DMS53 (cell line): ENCODE results near the gene TBC1D32.
"Not testable (repeated sequence)": the region's sequence is repeated elsewhere in the genome, so short reads cannot be mapped to it uniquely, and the experiment has no call there.

Experiments used
- DNase-seq: peaks from one replicate; lab custom pipeline; 2025; lab: John Stamatoyannopoulos, UW

The TBC1D32 gene

DNA sequence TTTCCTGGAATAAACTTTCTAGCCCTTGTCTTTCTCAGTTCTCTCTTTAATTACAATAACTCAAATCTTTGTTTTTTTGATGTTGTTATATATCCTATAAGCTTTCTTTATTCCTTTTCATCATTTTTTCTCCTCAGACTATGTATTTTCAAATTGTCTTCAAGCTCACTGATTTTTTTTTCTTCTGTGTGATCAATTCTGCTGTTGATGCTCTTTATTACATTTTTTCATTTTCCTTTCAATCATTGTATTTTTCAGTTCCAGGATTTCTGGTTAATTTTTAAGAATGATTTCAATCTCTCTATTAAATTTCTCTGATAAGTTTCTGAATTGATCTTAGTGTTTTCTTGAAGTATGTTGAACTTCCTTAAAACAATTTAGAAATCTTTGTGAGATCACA is 209.7 kb downstream of the TBC1D32 start:
- no peak for DNase-seq

DNA sequence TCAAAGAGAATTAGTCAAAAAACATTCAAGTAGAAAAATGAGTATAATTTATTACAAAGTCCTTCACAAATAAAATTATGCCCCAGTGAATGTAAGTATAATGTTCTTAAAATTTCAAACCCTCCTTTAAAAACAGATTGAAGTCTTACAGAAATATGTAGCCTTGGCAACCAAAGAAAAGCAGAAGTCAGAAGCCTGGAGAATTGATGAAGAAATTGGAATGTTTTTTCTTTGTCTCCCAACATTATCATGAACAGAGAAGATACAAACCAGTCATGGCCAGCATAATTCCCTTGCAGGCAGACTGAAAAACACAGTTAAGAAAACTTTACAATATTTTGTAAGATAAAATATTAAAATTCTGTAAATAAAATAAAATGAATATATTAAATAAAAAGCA is 221.9 kb downstream of the TBC1D32 start:
- no peak for DNase-seq

DNA sequence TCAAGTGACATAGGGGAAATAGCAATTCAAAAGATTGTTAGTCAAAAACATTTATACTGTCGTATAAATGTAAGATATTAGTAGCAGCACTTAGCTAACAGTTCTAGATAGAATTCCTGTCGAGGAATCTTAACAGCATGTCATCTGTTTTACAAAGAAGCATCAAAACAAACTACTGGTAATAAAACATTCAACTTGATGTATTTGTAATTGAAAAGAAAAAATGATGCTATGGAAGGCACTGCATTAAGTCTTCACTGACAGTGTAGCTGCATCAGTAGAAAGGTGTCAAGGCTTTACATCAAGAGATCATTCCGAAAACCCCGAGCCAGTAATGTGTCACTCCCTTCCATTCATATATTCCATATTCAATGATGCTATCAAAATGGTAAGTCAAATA is 223.5 kb downstream of the TBC1D32 start:
- no peak for DNase-seq

DNA sequence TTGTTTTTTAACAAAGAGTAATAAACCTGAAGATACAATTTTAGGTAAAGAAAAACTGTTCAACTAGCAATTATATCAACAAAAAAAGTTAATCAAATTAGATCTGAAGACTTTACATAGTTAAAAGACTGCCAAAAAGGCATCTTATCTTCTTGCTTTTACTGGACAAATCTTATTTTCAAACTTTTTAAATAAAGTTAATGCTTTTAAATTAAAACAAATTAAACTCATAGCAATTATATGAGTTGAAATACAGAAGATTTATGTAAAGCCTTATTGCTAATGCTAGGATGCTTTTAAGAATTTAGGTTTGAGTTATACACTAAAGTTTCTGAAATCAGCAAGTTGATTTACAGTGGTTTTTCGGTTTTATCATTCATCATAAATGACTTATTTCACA is 227.3 kb downstream of the TBC1D32 start:
- DNase-seq: no peak

DNA sequence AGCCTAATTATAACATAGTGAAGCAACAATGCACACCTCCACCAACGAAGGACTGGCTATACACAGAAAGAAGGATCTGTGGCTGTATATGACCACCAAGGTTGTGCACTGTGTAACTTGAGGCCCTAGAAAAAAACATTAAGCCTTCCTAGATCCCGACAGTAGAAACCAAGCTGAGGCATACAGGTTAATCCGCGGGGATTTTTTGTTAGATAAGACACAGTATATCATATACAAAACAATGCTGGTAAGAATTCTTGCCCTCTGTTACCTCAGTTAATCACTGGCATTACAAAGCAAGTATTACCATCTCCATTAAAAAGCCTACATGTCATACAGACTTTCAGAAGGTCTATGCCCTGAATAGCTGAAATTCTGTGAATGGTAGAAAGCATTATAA is 228.8 kb downstream of the TBC1D32 start:
- no peak for DNase-seq

DNA sequence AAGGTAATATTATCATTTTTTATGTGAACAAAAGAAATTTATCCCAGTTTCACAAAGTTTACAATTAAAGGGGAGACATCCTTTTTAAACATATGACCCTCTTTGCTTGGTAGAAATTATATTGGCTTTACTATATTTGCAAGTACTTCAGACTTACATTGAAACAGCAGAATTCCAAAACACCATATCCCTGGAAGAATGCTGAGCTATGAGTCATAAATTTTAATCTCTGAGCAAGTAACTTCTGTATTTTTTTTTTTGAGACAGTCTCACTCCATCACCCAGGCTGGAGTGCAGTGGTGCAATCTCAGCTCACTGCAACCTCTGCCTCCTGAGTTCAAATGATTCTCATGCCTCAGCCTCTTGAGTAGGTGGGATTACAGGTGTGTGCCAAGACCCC is 240.4 kb downstream of the TBC1D32 start:
- DNase-seq: no peak

DNA sequence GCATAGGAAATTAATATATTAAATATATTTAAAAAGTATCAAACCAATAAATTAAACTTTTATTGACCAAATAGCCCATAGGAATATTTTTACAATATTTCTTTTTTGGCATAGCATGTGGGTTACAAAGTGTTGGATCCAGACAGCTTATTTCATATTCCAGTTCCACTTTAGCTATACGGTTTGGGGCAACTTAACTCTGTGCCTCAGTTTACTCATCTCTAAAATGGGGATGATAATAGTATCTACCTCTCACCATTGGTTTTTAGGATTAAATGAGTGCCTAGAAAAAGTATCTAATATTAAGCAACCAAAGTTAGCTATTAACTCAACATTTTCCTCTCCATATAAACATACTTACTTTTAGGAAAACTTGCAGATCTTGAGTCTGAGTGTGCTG is 243.8 kb downstream of the TBC1D32 start:
- DNase-seq: no peak

DNA sequence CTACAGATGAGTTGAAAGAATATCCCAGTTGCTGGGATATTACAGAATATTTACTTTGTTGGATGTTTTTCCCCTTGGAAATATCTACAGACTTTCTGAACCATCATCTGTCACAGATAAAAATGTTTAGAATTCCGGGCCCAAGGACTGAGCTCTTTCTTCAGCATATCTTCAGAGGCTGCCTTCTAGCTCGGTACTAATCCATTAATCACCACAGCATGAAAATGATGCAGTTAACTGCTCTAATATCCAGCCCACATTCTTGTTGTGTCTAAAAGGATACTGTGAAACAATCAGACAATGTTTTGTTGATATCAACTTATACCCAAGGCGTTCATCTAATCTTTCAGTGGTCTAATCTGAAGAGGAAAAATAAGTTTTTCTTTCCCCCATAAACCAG is 247.4 kb downstream of the TBC1D32 start:
- DNase-seq: no peak

DNA sequence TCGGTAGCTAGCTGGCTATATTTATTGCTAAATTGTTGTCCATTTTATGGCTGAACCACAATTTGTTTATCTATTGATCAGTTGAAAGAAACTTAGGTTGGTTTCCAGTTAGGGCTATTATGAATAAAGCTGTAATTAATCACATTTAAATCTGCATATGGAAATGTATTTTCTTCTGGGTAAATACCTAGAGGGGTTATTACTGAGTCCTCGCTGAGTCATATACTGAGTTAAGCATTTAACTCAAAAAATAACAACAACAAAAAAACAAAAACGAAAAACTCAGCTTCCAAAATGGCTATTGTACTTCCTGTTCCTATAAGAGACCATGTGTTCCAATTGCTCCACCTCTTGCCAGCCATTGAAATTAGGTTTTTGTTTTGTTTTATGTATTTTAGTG is 258.2 kb downstream of the TBC1D32 start:
- no peak for DNase-seq

DNA sequence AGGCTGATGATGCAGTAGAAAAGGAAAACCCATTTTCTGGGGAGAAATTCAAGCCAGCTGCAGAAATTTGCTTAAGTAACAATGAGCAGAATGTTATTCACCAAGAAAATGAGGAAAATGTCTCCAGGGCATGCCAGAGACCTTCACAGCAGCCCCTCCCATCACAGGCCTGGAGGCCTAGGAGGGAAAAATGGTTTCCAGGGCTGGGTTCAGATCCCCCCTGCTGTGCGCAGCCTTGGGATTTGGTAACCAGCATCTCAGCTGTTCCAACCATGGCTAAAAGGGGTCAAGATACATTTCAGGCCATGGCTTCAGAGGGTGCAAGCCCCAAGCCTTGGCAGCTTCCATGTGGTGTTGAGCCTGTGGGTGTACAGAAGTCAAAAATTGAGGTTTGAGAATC is 265.5 kb downstream of the TBC1D32 start:
- not testable (repeated sequence) for DNase-seq

DNA sequence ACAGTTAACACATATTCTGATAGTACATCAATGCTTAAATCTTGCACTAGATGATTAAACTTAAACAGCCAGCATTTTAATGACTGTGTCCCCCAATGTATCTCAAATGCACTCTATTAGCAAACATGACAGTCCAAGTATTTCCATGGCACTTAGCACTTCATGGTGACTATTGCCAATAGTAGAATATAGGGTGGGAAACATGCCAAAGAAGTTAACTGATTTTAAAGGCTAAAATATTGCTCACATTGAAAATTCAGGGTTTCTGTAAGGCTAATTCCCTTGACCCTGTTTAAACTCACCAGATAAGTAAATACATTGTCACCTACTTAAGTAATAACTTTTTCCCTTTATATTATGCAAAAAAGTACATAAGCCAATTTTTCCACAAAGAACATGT is 266.9 kb downstream of the TBC1D32 start:
- DNase-seq: no peak

DNA sequence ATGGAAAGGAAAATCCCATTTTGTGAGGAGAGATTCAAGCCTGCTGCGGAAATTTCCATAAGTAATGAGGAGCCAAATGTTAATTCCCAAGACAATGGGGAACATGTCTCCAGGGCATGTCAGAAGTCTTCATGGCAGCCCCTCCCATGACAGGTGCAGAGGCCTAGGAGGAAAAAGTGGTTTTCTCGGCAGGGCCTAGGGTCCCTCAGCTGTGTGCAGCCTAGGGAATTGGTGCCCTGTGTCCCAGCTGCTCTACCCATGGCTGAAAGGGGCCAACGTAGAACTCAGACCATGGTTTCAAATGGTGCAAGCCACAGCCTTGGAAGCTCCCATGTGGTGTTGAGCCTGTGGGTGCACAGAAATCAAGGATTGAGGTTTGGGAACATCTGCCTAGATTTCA is 269.9 kb downstream of the TBC1D32 start:
- no peak for DNase-seq

DNA sequence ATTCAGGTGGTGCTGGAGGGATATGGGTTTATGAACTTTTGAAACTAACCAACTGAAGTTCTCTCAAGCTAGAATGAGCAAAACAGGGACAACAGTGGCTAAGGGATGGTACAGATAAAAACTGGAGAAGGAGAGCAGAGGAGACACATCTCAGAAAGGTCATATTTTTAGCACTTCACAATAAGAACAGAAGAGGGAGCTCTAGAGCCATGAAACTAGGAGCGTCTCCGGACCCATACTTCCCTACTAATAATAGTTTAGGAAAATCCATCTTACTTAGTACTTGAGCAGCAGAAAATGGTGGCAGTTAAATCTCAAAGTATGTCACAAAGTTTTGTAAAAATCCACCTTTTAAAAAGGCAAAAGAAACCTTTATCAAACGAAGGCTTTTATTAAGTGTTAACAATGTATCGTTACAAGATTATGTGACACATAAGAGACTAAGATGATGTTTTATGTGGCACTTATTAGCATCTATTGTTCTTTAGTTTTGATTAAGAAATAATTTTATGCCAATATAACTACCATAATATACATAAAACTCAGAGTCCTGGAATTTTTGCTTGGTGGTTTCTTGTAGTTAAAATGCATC is 278.6 kb downstream of the TBC1D32 start:
- DNase-seq: peak; percentile 62

DNA sequence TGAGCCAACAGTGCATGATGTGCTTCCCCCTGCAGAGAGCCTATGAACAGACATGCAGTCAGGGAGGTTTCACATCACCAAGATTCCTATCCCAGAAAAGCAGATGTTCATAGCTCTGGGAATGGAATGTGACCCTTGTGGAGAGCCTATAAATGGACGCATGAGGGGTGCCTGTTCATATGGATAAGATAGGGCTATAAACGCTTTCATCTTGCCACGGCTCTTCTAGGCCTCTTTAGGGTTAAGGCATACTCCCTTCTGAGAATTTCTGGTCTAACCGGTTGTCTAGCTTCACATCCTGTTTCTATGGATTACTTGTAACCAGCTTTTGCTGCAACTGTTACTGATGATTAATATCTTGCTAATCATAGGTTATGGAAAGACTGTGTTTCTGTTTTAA is 285.7 kb downstream of the TBC1D32 start:
- DNase-seq: peak; percentile 56

DNA sequence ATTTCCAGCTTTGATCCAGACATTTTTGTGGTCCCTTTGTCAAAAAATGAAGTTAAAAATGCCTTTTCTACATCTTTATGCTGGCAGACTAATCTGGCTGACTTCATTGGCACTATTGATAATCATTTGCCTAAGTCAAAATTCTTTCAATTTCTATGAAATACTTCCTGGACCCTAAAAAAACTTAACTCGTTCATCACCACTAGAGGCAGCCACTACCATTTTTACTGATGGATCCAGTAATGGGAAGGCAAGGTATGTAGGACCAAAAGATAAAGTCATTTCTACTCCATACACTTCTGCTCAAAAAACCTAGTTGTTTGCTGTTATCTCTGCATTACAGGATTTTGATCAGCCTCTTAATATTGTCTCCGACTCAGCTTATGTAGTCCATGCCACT is 289.4 kb downstream of the TBC1D32 start:
- DNase-seq: peak; percentile 4

DNA sequence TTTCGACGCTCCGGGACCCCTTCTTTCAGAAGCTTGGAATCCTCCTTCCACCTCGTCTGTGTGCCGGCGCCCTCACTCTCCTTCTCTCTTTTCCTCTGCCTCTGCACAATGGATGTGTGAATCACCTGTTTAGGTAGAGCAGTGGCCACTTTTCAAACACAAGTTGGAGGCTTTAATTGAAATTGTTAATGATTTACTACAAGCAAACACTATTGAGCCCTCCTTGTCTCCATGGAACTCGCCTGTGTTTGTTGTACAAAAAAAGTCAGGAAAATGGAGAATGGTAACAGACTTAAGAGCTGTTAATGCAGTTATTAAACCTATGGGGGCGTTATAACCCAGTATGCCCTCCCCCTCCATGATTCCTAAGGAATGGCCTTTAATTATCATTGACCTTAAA is 290.6 kb downstream of the TBC1D32 start:
- DNase-seq: peak; percentile 91

DNA sequence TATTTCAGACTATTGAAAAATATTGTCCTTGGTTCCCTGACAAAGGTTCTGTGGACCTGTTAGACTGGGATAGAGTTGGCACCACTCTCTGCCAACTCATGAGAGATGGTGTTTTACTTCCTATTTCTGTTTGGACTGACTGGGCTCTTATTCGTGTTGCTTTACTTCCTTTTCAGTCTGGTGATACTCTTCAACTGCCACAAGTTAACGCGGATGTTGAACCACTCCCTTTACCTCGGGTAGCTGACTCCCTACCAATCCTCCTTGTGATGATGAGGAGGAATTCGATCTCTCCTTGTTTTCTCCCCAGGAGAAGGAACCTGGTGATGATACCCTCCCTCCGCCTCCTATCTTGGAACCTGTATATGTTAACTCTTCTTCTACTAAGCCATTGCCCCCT is 291.1 kb downstream of the TBC1D32 start:
- peak; percentile 71 for DNase-seq

DNA sequence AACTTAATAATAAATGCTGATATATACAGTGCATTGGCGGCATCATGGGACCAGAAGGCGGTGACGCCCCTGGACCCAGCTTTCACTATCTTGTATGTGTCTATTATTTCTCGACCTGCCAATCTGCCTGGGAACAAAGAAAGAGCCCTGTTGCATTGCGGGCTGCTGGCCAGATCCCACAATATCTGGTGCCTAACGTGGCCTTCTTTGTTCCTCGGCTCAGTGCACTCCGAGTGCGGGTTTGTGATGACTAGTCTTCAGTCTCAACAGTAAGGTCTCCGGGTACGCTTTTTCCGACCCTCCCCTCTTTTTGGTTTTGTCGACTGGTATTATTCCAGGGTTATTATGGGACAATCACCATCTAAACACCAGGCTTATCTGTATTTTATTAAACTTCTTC is 291.5 kb downstream of the TBC1D32 start:
- DNase-seq: peak; percentile 82

DNA sequence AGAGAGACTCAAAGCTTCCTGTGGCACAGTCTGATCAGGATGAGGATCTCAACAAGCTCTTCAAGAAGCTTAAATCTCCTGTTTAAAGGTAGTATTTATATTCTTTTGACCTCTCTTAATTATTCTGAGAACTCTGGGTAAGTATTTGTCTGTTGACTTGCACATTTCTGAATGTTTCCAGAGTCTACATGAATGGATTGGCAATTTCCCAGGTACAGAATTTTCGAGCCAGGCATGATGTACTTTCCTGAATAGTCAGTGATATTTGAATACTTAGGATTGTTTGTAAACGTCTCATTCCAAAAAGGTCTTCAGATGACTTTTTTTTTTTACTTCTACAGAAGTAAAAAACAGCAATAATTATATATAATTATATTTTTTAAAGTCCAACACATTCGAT is 293.4 kb downstream of the TBC1D32 start:
- no peak for DNase-seq

DNA sequence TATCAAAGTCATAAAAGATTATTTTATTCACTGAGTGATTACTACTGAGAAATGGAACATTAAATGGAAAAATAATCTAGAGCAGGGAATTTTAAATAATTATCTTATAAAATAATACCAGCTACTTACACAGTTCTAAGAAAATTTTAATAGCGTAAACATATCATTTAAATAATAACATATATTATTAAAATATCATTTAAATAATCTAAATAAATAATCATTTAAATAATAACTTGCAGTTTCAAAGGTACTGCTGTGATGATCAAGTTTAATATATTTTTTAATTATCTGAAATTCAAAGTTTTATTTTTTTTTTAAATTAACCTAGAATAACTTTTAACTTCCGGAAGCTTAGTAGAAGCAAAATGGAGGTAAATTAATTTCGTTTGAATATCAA is 301.2 kb downstream of the TBC1D32 start:
- no peak for DNase-seq

DNA sequence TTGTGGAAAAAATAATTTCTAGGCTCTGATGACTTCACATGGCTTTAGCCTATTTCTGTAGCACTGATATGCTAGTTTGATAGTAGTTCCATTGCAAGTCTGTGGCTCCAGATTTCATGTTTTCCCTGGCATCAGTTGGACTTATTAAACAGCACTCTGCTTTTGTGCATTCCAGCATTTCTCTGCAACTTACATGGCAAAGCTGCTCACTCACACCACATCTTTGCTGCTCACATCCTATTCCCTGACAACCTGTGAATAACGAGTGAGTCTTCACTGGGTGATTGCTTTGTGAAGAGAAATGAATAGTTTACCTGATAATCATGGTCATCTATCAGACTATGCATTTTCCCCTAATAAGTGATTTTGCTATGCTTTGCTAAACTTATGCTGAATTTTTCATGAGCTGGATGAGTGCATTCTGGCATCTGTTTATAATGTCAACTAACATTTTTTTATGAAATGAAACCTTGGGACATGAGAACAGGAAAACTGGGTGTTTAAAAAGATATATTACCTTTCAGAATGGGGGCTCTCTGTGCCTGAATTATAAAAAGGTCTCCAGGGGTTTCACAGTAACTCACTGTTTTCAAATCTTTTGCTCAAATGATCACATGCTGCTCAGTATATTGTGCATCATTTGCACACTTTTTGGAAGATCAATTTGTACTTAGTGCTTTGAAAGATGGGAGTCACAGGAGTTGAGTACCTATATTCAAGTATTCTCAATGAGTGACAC is 301.8 kb downstream of the TBC1D32 start:
- DNase-seq: no peak
